ENCODE data around the gene FAM193A.
"Not testable (repeated sequence)": the region's sequence is repeated elsewhere in the genome, so short reads cannot be mapped to it uniquely, and the experiment has no call there.

The FAM193A gene

DNA sequence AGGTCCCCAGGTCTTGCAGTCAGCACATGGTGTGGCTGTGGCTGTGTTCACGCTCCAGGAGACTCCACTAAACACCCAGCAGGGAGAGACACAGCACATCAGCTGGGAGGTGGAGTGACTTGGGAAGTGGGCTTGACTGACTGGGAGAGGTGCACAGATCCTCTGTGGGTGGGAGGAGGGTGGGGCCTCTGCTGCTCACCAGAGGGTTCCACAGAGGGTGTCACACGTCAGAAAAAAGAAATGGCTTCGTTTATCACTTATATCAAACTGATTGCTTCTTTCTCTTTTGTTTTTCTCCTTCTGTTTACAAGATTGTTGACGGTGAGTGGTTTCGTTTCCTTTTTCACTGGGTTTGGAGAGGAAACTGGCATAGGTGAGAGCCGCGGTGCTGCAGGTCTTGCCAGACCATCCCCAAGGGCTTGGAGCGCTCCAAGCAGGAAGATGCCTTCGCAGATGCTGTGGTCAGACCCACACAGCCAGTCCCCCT, 24.8 kb upstream of the FAM193A start:
- no peak overlapping the region for H3K4me3 ChIP-seq (replicated peaks; ENCODE audit: low read depth, low read length)
- TF ChIP-seq, protein P1, sequence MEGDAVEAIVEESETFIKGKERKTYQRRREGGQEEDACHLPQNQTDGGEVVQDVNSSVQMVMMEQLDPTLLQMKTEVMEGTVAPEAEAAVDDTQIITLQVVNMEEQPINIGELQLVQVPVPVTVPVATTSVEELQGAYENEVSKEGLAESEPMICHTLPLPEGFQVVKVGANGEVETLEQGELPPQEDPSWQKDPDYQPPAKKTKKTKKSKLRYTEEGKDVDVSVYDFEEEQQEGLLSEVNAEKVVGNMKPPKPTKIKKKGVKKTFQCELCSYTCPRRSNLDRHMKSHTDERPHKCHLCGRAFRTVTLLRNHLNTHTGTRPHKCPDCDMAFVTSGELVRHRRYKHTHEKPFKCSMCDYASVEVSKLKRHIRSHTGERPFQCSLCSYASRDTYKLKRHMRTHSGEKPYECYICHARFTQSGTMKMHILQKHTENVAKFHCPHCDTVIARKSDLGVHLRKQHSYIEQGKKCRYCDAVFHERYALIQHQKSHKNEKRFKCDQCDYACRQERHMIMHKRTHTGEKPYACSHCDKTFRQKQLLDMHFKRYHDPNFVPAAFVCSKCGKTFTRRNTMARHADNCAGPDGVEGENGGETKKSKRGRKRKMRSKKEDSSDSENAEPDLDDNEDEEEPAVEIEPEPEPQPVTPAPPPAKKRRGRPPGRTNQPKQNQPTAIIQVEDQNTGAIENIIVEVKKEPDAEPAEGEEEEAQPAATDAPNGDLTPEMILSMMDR (IDR thresholded peaks at IDR 0.05; ENCODE audit: insufficient read depth, low read length, poor library complexity, severe bottlenecking), result no peak
- H3K27me3 ChIP-seq (replicated peaks; ENCODE audit: control insufficient read depth, insufficient read depth, low read length), result no peaks in the 10 kb centered on the region
- H3K36me3 ChIP-seq (ENCODE audit: control insufficient read depth, insufficient read depth, low read length), result peaks cover 42% of the 10 kb centered on the region
- peak; percentile 45 for DNase-seq (ENCODE audit: extremely low read depth, insufficient read length)

DNA sequence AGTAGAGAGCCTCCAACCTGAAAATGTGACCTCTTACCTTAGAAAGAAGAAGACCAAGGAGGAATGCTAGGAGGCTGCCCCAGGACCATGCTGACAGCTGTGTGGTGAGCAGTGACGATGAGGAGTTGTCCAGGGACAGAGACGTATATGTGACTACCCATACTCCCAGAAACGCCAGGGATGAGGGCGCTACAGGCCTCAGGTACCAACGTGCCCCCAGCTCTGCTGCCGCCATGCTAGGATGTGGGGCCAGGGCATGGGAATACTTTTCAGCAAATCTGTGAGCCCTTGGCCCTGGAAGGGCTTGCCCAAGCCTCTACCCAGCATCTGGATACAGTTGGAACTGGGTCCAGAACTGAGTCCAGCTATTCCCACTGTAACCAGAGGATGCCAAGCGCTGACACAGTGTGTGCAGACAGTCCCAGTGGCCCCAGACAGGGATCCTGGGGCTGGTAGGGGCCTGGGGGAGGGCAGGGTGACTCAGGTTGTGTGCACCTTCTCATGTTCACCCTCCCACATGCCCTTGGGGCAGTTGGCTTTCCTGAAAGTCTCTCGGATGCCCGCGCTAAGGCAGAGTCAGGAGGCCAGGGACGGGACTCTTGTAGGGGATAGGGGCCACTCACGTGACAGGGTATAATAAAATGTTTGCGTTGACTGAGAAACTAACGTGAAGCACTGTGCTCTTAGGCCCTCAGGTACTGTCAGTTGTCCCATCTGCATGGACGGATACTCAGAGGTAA, 23.9 kb upstream of the FAM193A start:
- DNase-seq (ENCODE audit: extremely low read depth, insufficient read length), result no peak
- peaks cover 38% of the 10 kb centered on the region for H3K36me3 ChIP-seq (ENCODE audit: control insufficient read depth, insufficient read depth, low read length)
- H3K27me3 ChIP-seq (replicated peaks; ENCODE audit: control insufficient read depth, insufficient read depth, low read length), result no peaks in the 10 kb centered on the region
- TF ChIP-seq, protein P1 (IDR thresholded peaks at IDR 0.05; ENCODE audit: insufficient read depth, low read length, poor library complexity, severe bottlenecking), result no peak
- H3K4me3 ChIP-seq (replicated peaks; ENCODE audit: low read depth, low read length), result no peak overlapping the region

- peaks cover 35% of the 10 kb centered on the region for H3K36me3 ChIP-seq (ENCODE audit: control insufficient read depth, insufficient read depth, low read length)
- DNase-seq (ENCODE audit: extremely low read depth, insufficient read length); H3K4me3 ChIP-seq (replicated peaks; ENCODE audit: low read depth, low read length); H3K27me3 ChIP-seq (replicated peaks; ENCODE audit: control insufficient read depth, insufficient read depth, low read length): not testable (repeated sequence)
Measured at GRCh38 chr4:2514193-2514592, 22.3 kb upstream of the FAM193A start.

DNA sequence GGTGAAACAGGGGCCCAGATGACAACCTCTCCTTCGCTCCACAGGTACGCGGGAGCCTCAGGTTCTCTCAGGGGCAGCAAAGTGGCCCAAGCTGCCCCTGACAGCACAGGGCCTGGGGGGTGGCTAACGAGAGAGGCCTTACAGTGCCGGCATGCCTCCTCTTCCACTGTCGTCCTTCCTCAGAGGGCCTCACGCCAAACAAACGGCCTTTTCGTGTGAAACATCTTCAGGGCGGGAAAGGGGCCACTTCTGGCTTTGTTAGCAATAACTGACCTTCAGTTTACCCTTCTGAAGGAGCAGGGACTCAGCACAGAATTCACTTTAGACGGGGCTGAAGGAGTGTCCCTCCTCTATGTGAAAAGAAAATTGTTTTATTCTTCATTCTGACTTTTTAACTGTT, 21.5 kb upstream of the FAM193A start:
- DNase-seq (ENCODE audit: extremely low read depth, insufficient read length); H3K27me3 ChIP-seq (replicated peaks; ENCODE audit: control insufficient read depth, insufficient read depth, low read length); H3K4me3 ChIP-seq (replicated peaks; ENCODE audit: low read depth, low read length): not testable (repeated sequence)
- peaks cover 29% of the 10 kb centered on the region for H3K36me3 ChIP-seq (ENCODE audit: control insufficient read depth, insufficient read depth, low read length)

GRCh38 chr4:2515830-2516550, 20.5 kb upstream of the FAM193A start:
- Histone ChIP-seq H3K27me3 (replicated peaks; ENCODE audit: control insufficient read depth, insufficient read depth, low read length) (no peaks in the 10 kb centered on the region), H3K36me3 (ENCODE audit: control insufficient read depth, insufficient read depth, low read length) (peaks cover 24% of the 10 kb centered on the region), H3K4me3 (replicated peaks; ENCODE audit: low read depth, low read length) (no peak overlapping the region)
- TF ChIP-seq, protein P1 (IDR thresholded peaks at IDR 0.05; ENCODE audit: insufficient read depth, low read length, poor library complexity, severe bottlenecking), result no peak
- DNase-seq (ENCODE audit: extremely low read depth, insufficient read length), result no peak

DNA sequence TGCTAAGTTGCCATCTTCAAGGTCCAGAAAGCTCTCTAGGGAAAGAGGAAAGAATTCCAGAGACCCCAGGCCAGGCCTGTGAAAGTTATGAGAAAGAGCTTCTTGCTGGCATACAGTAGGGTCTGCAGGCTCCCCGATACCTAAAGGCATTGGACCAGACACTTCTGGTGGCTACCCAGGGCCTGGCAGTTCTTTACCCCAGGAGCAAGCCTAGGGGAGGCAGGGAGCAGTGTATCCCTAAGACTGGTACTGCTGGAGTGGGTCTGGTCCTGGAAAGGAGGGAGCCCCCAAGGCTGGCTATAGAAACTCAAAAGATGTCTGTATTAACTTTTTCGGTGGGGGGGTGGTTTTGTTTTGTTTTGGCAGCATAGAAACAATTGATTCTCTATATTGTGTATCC, 19.8 kb upstream of the FAM193A start:
- peaks cover 24% of the 10 kb centered on the region for H3K36me3 ChIP-seq (ENCODE audit: control insufficient read depth, insufficient read depth, low read length)
- H3K27me3 ChIP-seq (replicated peaks; ENCODE audit: control insufficient read depth, insufficient read depth, low read length), result no peaks in the 10 kb centered on the region
- no peak overlapping the region for H3K4me3 ChIP-seq (replicated peaks; ENCODE audit: low read depth, low read length)
- TF ChIP-seq, protein P1 (IDR thresholded peaks at IDR 0.05; ENCODE audit: insufficient read depth, low read length, poor library complexity, severe bottlenecking), result no peak
- DNase-seq (ENCODE audit: extremely low read depth, insufficient read length), result no peak
